SKM-1 treated with dmso at 0.1 percent for 144 hours (cell line): ENCODE results near the gene PRKD3.
A peak's percentile ranks its signal among the peaks of the same experiment; 100 is the strongest.

Experiments used
- DNase-seq: peaks from one replicate; lab custom pipeline; 2025; ENCODE audit not compliant: unreplicated experiment; lab: John Stamatoyannopoulos, UW

PRKD3 gene

GRCh38 chr2:37324786-37325624, at the start of gene PRKD3:
Gene PRKD3 (minus strand): TSS chr2:37324833. CDS start chr2:37316524, 8,309 bp downstream.
- peak; percentile 66 for DNase-seq

GRCh38 chr2:37372000-37372399, 47.4 kb upstream of the PRKD3 start:
- DNase-seq = no peak

- DNase-seq = no peak
These were observed 46.0 kb upstream of the PRKD3 start for GRCh38 chr2:37370666-37371065.

- DNase-seq = no peak
These were observed 43.4 kb upstream of the PRKD3 start for GRCh38 chr2:37367984-37368383.

GRCh38 chr2:37367310-37367709, 42.7 kb upstream of the PRKD3 start:
- DNase-seq = no peak

- no peak for DNase-seq
These were observed 42.1 kb upstream of the PRKD3 start for GRCh38 chr2:37366773-37367172.

GRCh38 chr2:37365669-37366068, 41.0 kb upstream of the PRKD3 start:
- DNase-seq = no peak

GRCh38 chr2:37364351-37364750, 39.7 kb upstream of the PRKD3 start:
- DNase-seq = no peak

- DNase-seq = no peak
These were observed 37.5 kb upstream of the PRKD3 start for GRCh38 chr2:37361994-37362698.

- no peak for DNase-seq
These were observed 36.7 kb upstream of the PRKD3 start for GRCh38 chr2:37361216-37361815.

- DNase-seq = no peak
These were observed 33.8 kb upstream of the PRKD3 start for GRCh38 chr2:37358466-37358865.

GRCh38 chr2:37357530-37357929, 32.9 kb upstream of the PRKD3 start:
- DNase-seq = no peak

- DNase-seq = no peak
These were observed 32.4 kb upstream of the PRKD3 start for GRCh38 chr2:37357069-37357468.

- DNase-seq = no peak
These were observed 31.7 kb upstream of the PRKD3 start for GRCh38 chr2:37356299-37356698.

- DNase-seq = no peak
These were observed 31.1 kb upstream of the PRKD3 start for GRCh38 chr2:37355735-37356134.

- no peak for DNase-seq
These were observed 29.9 kb upstream of the PRKD3 start for GRCh38 chr2:37354531-37354930.

GRCh38 chr2:37350034-37350433, 25.4 kb upstream of the PRKD3 start:
- DNase-seq = no peak

GRCh38 chr2:37349231-37349860, 24.7 kb upstream of the PRKD3 start:
- peak; percentile 27 for DNase-seq

GRCh38 chr2:37348155-37348554, 23.5 kb upstream of the PRKD3 start:
- DNase-seq = no peak

- no peak for DNase-seq
These were observed 20.1 kb upstream of the PRKD3 start, which contains the start of gene QPCT for GRCh38 chr2:37344453-37345361. Gene QPCT (plus strand): TSS chr2:37344630. CDS start chr2:37344732, 102 bp downstream.
